ENCODE measurements around the gene AUTS2.

The AUTS2 gene

GRCh38 chr7:70743531-70744325 lies 1145.5 kb downstream of the AUTS2 start:
- DNase-seq (ENCODE audit: low read depth in 2 of 2, low spot score in 1 of 2), result no peak

- DNase-seq (ENCODE audit: low read depth in 2 of 2, low spot score in 1 of 2), result no peak
These were observed 1146.2 kb downstream of the AUTS2 start for GRCh38 chr7:70744492-70744891.

GRCh38 chr7:70749831-70750230 lies 1151.6 kb downstream of the AUTS2 start:
- no peak for DNase-seq (ENCODE audit: low read depth in 2 of 2, low spot score in 1 of 2)

- DNase-seq (ENCODE audit: low read depth in 2 of 2, low spot score in 1 of 2), result no peak
These were observed 1153.6 kb downstream of the AUTS2 start for GRCh38 chr7:70751895-70752294.

GRCh38 chr7:70752794-70753241 lies 1154.5 kb downstream of the AUTS2 start:
- no peak for DNase-seq (ENCODE audit: low read depth in 2 of 2, low spot score in 1 of 2)

- DNase-seq (ENCODE audit: low read depth in 2 of 2, low spot score in 1 of 2), result no peak
These were observed 1158.5 kb downstream of the AUTS2 start for GRCh38 chr7:70756789-70757188.

GRCh38 chr7:70758646-70759045 lies 1160.4 kb downstream of the AUTS2 start:
- DNase-seq (ENCODE audit: low read depth in 2 of 2, low spot score in 1 of 2), result no peak

GRCh38 chr7:70759674-70760073 lies 1161.4 kb downstream of the AUTS2 start:
- no peak for DNase-seq (ENCODE audit: low read depth in 2 of 2, low spot score in 1 of 2)

- no peak for DNase-seq (ENCODE audit: low read depth in 2 of 2, low spot score in 1 of 2)
These were observed 1163.5 kb downstream of the AUTS2 start for GRCh38 chr7:70761711-70762328.

GRCh38 chr7:70762696-70763095 lies 1164.4 kb downstream of the AUTS2 start:
- DNase-seq (ENCODE audit: low read depth in 2 of 2, low spot score in 1 of 2), result no peak

- DNase-seq (ENCODE audit: low read depth in 2 of 2, low spot score in 1 of 2), result no peak
These were observed 1165.9 kb downstream of the AUTS2 start for GRCh38 chr7:70763961-70764691.

- DNase-seq (ENCODE audit: low read depth in 2 of 2, low spot score in 1 of 2), result no peak
These were observed 1166.5 kb downstream of the AUTS2 start for GRCh38 chr7:70764701-70765208.

GRCh38 chr7:70765651-70766050 lies 1167.4 kb downstream of the AUTS2 start:
- no peak for DNase-seq (ENCODE audit: low read depth in 2 of 2, low spot score in 1 of 2)

- DNase-seq (ENCODE audit: low read depth in 2 of 2, low spot score in 1 of 2), result no peak
These were observed 1167.8 kb downstream of the AUTS2 start for GRCh38 chr7:70766109-70766508.

- DNase-seq (ENCODE audit: low read depth in 2 of 2, low spot score in 1 of 2), result no peak
These were observed 1168.4 kb downstream of the AUTS2 start for GRCh38 chr7:70766694-70767093.

- DNase-seq (ENCODE audit: low read depth in 2 of 2, low spot score in 1 of 2), result no peak
These were observed 1171.9 kb downstream of the AUTS2 start for GRCh38 chr7:70770154-70770553.

- no peak for DNase-seq (ENCODE audit: low read depth in 2 of 2, low spot score in 1 of 2)
These were observed 1173.2 kb downstream of the AUTS2 start for GRCh38 chr7:70771451-70771850.

- no peak for DNase-seq (ENCODE audit: low read depth in 2 of 2, low spot score in 1 of 2)
These were observed 1174.6 kb downstream of the AUTS2 start for GRCh38 chr7:70772891-70773290.

GRCh38 chr7:70773406-70773805 lies 1175.1 kb downstream of the AUTS2 start:
- no peak for DNase-seq (ENCODE audit: low read depth in 2 of 2, low spot score in 1 of 2)

GRCh38 chr7:70774950-70775527 lies 1176.8 kb downstream of the AUTS2 start:
- DNase-seq (ENCODE audit: low read depth in 2 of 2, low spot score in 1 of 2), result no peak

- DNase-seq (ENCODE audit: low read depth in 2 of 2, low spot score in 1 of 2), result no peak
These were observed 1177.4 kb downstream of the AUTS2 start for GRCh38 chr7:70775570-70776156.
